CD4-positive, alpha-beta T cell treated with Interleukin-15 for 4 hours (primary cell): Measurements from ENCODE around the gene DNAJC17.

Experiments
- DNase-seq: peaks from one replicate; pipeline ENCODE4 v3.0.0-alpha.2; 2020; ENCODE audit warnings: low spot score

Gene DNAJC17

GRCh38 chr15:40789999-40790398, 17.3 kb downstream of the DNAJC17 start:
- no peak for DNase-seq

GRCh38 chr15:40789119-40789518, 18.2 kb downstream of the DNAJC17 start:
- no peak for DNase-seq

GRCh38 chr15:40787991-40788390, 19.3 kb downstream of the DNAJC17 start:
- no peak for DNase-seq

- peak; percentile 59 for DNase-seq
These were observed 19.9 kb downstream of the DNAJC17 start for GRCh38 chr15:40787344-40787841.

GRCh38 chr15:40785814-40786213, 21.5 kb downstream of the DNAJC17 start:
- no peak for DNase-seq

GRCh38 chr15:40785164-40785563, 22.1 kb downstream of the DNAJC17 start:
- DNase-seq: no peak

- peak; percentile 80 for DNase-seq
These were observed 24.6 kb downstream of the DNAJC17 start for GRCh38 chr15:40782609-40783227.

- DNase-seq: peak; percentile 62
These were observed 30.6 kb downstream of the DNAJC17 start for GRCh38 chr15:40776537-40777141.

- DNase-seq: no peak
These were observed 31.3 kb downstream of the DNAJC17 start for GRCh38 chr15:40775740-40776536.

GRCh38 chr15:40775007-40775406, 32.3 kb downstream of the DNAJC17 start:
- DNase-seq: no peak

- no peak for DNase-seq
These were observed 33.4 kb downstream of the DNAJC17 start for GRCh38 chr15:40773902-40774301.

GRCh38 chr15:40773496-40773895, 33.8 kb downstream of the DNAJC17 start:
- no peak for DNase-seq

GRCh38 chr15:40772014-40772413, 35.3 kb downstream of the DNAJC17 start:
- DNase-seq: no peak

GRCh38 chr15:40771242-40771641, 36.0 kb downstream of the DNAJC17 start:
- no peak for DNase-seq

GRCh38 chr15:40770147-40770721, 37.0 kb downstream of the DNAJC17 start:
- DNase-seq: no peak

- DNase-seq: peak; percentile 55
These were observed 37.8 kb downstream of the DNAJC17 start, which contains the start of gene C15orf62 for GRCh38 chr15:40769274-40770146. Gene C15orf62 (plus strand): TSS chr15:40769980. CDS start chr15:40770496, 516 bp downstream.

- DNase-seq: no peak
These were observed 38.6 kb downstream of the DNAJC17 start for GRCh38 chr15:40768521-40769273.

GRCh38 chr15:40767838-40768500, 39.3 kb downstream of the DNAJC17 start:
- DNase-seq: no peak

- no peak for DNase-seq
These were observed 40.1 kb downstream of the DNAJC17 start for GRCh38 chr15:40766906-40767837.
